Endothelial cell of umbilical vein (primary cell): ENCODE data around the gene CFAP65. TPM values are rescaled to one million over a fixed set of nuclear protein-coding genes. Genes with fewer than 3 reads are reported as not detected.

Source experiments
- BruUV-seq: library from RNA; stranded (reverse); fragments of 400-500 nt; replicated peaks from 2 replicates; lab custom pipeline; 2021; lab: Mats Ljungman, UMichigan
- CTCF ChIA-PET: fragments of 300-600, 350-600 bp; sonication (Branson Sonifier 250); formaldehyde crosslinking; loops from one replicate; lab custom pipeline; 2021; ENCODE audit warnings: antibody characterized with exemption, inconsistent platforms; lab: Charles Lee
- POLR2A ChIA-PET: fragments of 300-600, 350-600 bp; sonication (Branson Sonifier 250); formaldehyde crosslinking; loops from one replicate; lab custom pipeline; 2021; ENCODE audit warnings: antibody characterized with exemption, inconsistent platforms; lab: Charles Lee
- DNase-seq: peaks from one replicate; pipeline ENCODE4 v3.0.0-alpha.2; 2011; ENCODE audit warnings: low read depth, low spot score
- FAIRE-seq: peaks from 2 replicates; lab custom pipeline; 2011; peaks lifted over from hg19 to GRCh38; lab: Jason Lieb, UNC
- H2AFZ ChIP-seq: 2 replicates; pipeline ENCODE4 v1.6.0; 2012; ENCODE audit warnings: low read depth, low read length, control low read depth, inconsistent platforms
- H3K27ac ChIP-seq: 2 replicates; pipeline ENCODE4 v1.5.1; 2011; ENCODE audit warnings: low read depth, mild to moderate bottlenecking, control low read depth, low read length, moderate library complexity; ENCODE audit not compliant: insufficient read depth
- H3K27me3 ChIP-seq, 2 experiments: 2 replicates each; pipeline versions ENCODE4 v1.6.0 to v1.6.1; 2011; ENCODE audit warnings: low read length in 2 of 2, mixed read lengths in 1 of 2; ENCODE audit not compliant: control insufficient read depth in 2 of 2, insufficient read depth in 2 of 2
- H3K36me3 ChIP-seq, 2 experiments: 2 replicates in 1 of 2; 3 replicates in 1 of 2; pipeline ENCODE4 v1.5.1; 2011; ENCODE audit warnings: low read length in 2 of 2, mild to moderate bottlenecking in 1 of 2, moderate library complexity in 1 of 2; ENCODE audit not compliant: control insufficient read depth in 2 of 2, insufficient read depth in 2 of 2; ENCODE audit errors: extremely low read depth in 1 of 2
- H3K4me1 ChIP-seq: 3 replicates; pipeline ENCODE4 v1.5.1; 2011; ENCODE audit warnings: mild to moderate bottlenecking, low read length; ENCODE audit not compliant: control insufficient read depth, insufficient read depth; ENCODE audit errors: extremely low read depth
- H3K4me2 ChIP-seq: 2 replicates; pipeline ENCODE4 v1.6.1; 2011; ENCODE audit warnings: low read length, control low read depth, mixed read lengths; ENCODE audit not compliant: insufficient read depth
- H3K4me3 ChIP-seq, 3 experiments: fragments of 200-600 bp in 1 of 3; sonication (generic), shearing (Covaris generic) in 1 of 3; replicated peaks in 1 of 3; 2 replicates each; pipeline ENCODE4 v1.5.1; 2011 to 2016; ENCODE audit warnings: control low read depth in 3 of 3, low read length in 3 of 3, mild to moderate bottlenecking in 2 of 3, inconsistent platforms in 1 of 3, low read depth in 1 of 3, moderate library complexity in 1 of 3; ENCODE audit not compliant: insufficient read depth in 1 of 3
- H3K79me2 ChIP-seq: 2 replicates; pipeline ENCODE4 v1.6.0; 2012; ENCODE audit warnings: low read length, inconsistent platforms; ENCODE audit not compliant: control insufficient read depth, insufficient read depth
- H3K9ac ChIP-seq: replicated peaks from 2 replicates; pipeline ENCODE3; 2011; ENCODE audit warnings: low read length, control low read depth; ENCODE audit not compliant: insufficient read depth; ENCODE audit errors: extremely low read depth
- H3K9me1 ChIP-seq: replicated peaks from 3 replicates; pipeline ENCODE4 v1.6.0; 2011; ENCODE audit warnings: mild to moderate bottlenecking, low read length; ENCODE audit not compliant: control insufficient read depth, insufficient read depth; ENCODE audit errors: extremely low read depth
- H3K9me3 ChIP-seq: replicated peaks from 2 replicates; pipeline ENCODE4 v1.5.1; 2012; ENCODE audit warnings: low read length, inconsistent platforms; ENCODE audit not compliant: control insufficient read depth, insufficient read depth
- H4K20me1 ChIP-seq: replicated peaks from 2 replicates; pipeline ENCODE3; 2011; ENCODE audit warnings: mild to moderate bottlenecking, low read length; ENCODE audit not compliant: control insufficient read depth, insufficient read depth; ENCODE audit errors: extremely low read depth
- CTCF ChIP-seq, 2 donors: IDR thresholded peaks; 1 replicate in 1 of 2; 2 replicates in 1 of 2; pipeline ENCODE4 v1.5.1; 2011; ENCODE audit warnings: low read length in 2 of 2, mild to moderate bottlenecking in 2 of 2, moderate library complexity in 2 of 2, control low read depth in 1 of 2, inconsistent platforms in 1 of 2, low read depth in 1 of 2; ENCODE audit not compliant: insufficient read depth in 1 of 2; ENCODE audit errors: extremely low read depth in 1 of 2
- EZH2 ChIP-seq: IDR thresholded peaks from 2 replicates; pipeline ENCODE4 v1.6.1; 2012; ENCODE audit warnings: borderline replicate concordance, low read depth, mild to moderate bottlenecking, moderate library complexity, low read length, inconsistent platforms; ENCODE audit not compliant: severe bottlenecking
- FOS ChIP-seq: IDR thresholded peaks from 2 replicates; pipeline ENCODE4 v1.6.1; 2011; ENCODE audit warnings: mild to moderate bottlenecking, low read length, moderate library complexity, borderline replicate concordance; ENCODE audit not compliant: insufficient read depth
- GATA2 ChIP-seq: IDR thresholded peaks from 2 replicates; pipeline ENCODE4 v1.7.0; 2011; ENCODE audit warnings: low read depth, mild to moderate bottlenecking, moderate library complexity, mixed read lengths, low read length; ENCODE audit not compliant: insufficient read length, insufficient read depth
- JUN ChIP-seq: IDR thresholded peaks from 2 replicates; pipeline ENCODE4 v1.6.1; 2011; ENCODE audit warnings: borderline replicate concordance, low read depth; ENCODE audit not compliant: insufficient read length, insufficient read depth
- MAX ChIP-seq: IDR thresholded peaks from 2 replicates; pipeline ENCODE4 v1.6.1; 2011; ENCODE audit not compliant: insufficient read depth, insufficient read length
- MYC ChIP-seq: IDR thresholded peaks from one replicate; pipeline ENCODE4 v1.6.1; 2011; ENCODE audit warnings: mild to moderate bottlenecking, low read depth, low read length
- POLR2A ChIP-seq: IDR thresholded peaks from 2 replicates; pipeline ENCODE4 v1.6.1; 2012; ENCODE audit warnings: low read depth, mild to moderate bottlenecking, control low read depth, low read length
- POLR2AphosphoS5 ChIP-seq: IDR thresholded peaks from 2 replicates; pipeline ENCODE4 v1.6.1; 2012; ENCODE audit warnings: low read depth, mild to moderate bottlenecking, control low read depth, low read length, moderate library complexity; ENCODE audit not compliant: insufficient read depth
- dilution Hi-C: fragments of 300-500 bp; cut with MboI; formaldehyde crosslinking; loops from one replicate; pipeline ENCODE4 v1.15.0; 2019; ENCODE audit warnings: low sequenced_read_pairs; ENCODE audit not compliant: extremely low pct_ligation_motif_present
- intact Hi-C: fragments of 100-400 bp; cut with micrococcal nuclease; formaldehyde crosslinking; loops from one replicate; pipeline ENCODE4 v1.10.0; 2022
- polyA plus RNA-seq, 4 experiments: library from polyadenylated mRNA; depleted of rRNA in 3 of 4; stranded (reverse) in 3 of 4; unstranded in 1 of 4; fragments of >200 nt; gene quantifications; 2 replicates each; pipeline versions ENCODE4 v1.2.1 to v1.2.3, GENCODE V29; 2011 to 2012; ENCODE audit warnings: missing spikeins in 1 of 4
- total RNA-seq: library from RNA; stranded (reverse); gene quantifications from 2 replicates; pipeline ENCODE4 v1.2.3, GENCODE V29; 2021

Gene CFAP65
- total and polyA plus RNA-seq, 2 donors (not counting 3 experiments of a cell fraction or from before 2014, with no cell fraction given) = 0.03 TPM; not detected in 1

GRCh38 chr2:218963601-218964000 lies 77.7 kb downstream of the CFAP65 start:
- BruUV-seq = no TSS peak
- Histone ChIP-seq H3K9ac (no peak overlapping the region), H3K36me3 (no peaks in the 10 kb centered on the region), H3K4me2 (no peak overlapping the region), H3K79me2 (no peaks in the 10 kb centered on the region), H3K9me3 (no peaks in the 10 kb centered on the region), H4K20me1 (no peaks in the 10 kb centered on the region), H3K9me1 (no peaks in the 10 kb centered on the region), H3K4me3 (no peak overlapping the region), H2AFZ (no peak overlapping the region), H3K27ac (no peak overlapping the region), H3K4me1 (no peaks in the 10 kb centered on the region), H3K27me3 (peaks cover 35 to 54% of the 10 kb centered on the region in 2 experiments)
- dilution Hi-C loops (no loop called here), intact Hi-C loops (no loop called here)
- CTCF ChIA-PET = interaction anchor here (6.4 kb wide), 1 partner anchor 16 kb away, joined by 45 read pairs; no protein-coding TSS in a partner anchor
- POLR2A ChIA-PET = no interaction called here
- DNase-seq = no peak
- FAIRE-seq = no peak
- TF ChIP-seq GATA2 = no peak
- no peak for TF ChIP-seq MAX
- TF ChIP-seq FOS = no peak
- no peak for TF ChIP-seq CTCF (IDR thresholded peaks at IDR 0.05; ENCODE audit: extremely low read depth in 1 of 2, insufficient read depth in 1 of 2, low read depth in 1 of 2, low read length in 2 of 2)
- TF ChIP-seq POLR2AphosphoS5 = no peak
- TF ChIP-seq JUN = no peak
- TF ChIP-seq EZH2 = no peak
- TF ChIP-seq MYC = no peak
- no peak for TF ChIP-seq POLR2A
